Sigmoid colon (tissue), 7 donors: ENCODE measurements around the gene CSRP2. TPM values are rescaled to one million over a fixed set of nuclear protein-coding genes. Genes with fewer than 3 reads are reported as not detected.

Experiments
- DNase-seq: peaks from one replicate; pipeline ENCODE4 v3.0.0-alpha.2; 2019
- H3K27ac ChIP-seq, 4 donors: fragments of 200-600 bp; sonication (generic); one replicate each; pipeline ENCODE4 v1.5.1; 2016 to 2019; ENCODE audit warnings: mild to moderate bottlenecking in 1 of 4
- H3K27me3 ChIP-seq, 3 donors: fragments of 200-600 bp; sonication (generic); one replicate each; pipeline ENCODE4 v1.5.1; 2019; ENCODE audit warnings: mild to moderate bottlenecking in 1 of 3
- H3K36me3 ChIP-seq, 4 donors: fragments of 200-600 bp; sonication (generic); one replicate each; pipeline ENCODE4 v1.5.1; 2016 to 2019
- H3K4me1 ChIP-seq, 4 donors: fragments of 200-600 bp; sonication (generic); one replicate each; pipeline ENCODE4 v1.5.1; 2017 to 2019
- H3K4me3 ChIP-seq, 4 donors: fragments of 200-600 bp; sonication (generic); one replicate each; pipeline ENCODE4 v1.5.1; 2017 to 2019; ENCODE audit warnings: mild to moderate bottlenecking in 2 of 4, moderate library complexity in 1 of 4
- H3K9me3 ChIP-seq, 4 donors: fragments of 200-600 bp in 3 of 4; sonication (generic) in 3 of 4; one replicate each; pipeline versions ENCODE4 v1.5.1 to v1.6.1; 2013 to 2019
- EP300 ChIP-seq, 4 donors: sonication (generic); formaldehyde crosslinking; IDR thresholded peaks; one replicate each; pipeline ENCODE4 v1.6.1; 2017; ENCODE audit warnings: antibody characterized with exemption in 4 of 4
- POLR2A ChIP-seq, 2 donors: fragments of 450-650 bp; IDR thresholded peaks; one replicate each; pipeline ENCODE4 v1.6.1; 2016; ENCODE audit warnings: antibody characterized with exemption in 2 of 2, mild to moderate bottlenecking in 2 of 2, moderate library complexity in 2 of 2
- POLR2AphosphoS5 ChIP-seq, 4 donors: sonication (generic); formaldehyde crosslinking; IDR thresholded peaks; one replicate each; pipeline ENCODE4 v1.6.1; 2017; ENCODE audit warnings: antibody characterized with exemption in 4 of 4
- WGBS, 2 donors: extraction: QIAGEN DNeasy Blood & Tissue Kit; methylation state at CpG; one replicate each; pipeline ENCODE4 v1.1.7; 2013; 5-methylcytosine and 5-hydroxymethylcytosine counted together
- intact Hi-C: fragments of 100-400 bp; cut with DNase I; formaldehyde crosslinking; loops from one replicate; pipeline ENCODE4 v1.15.1; 2023
- polyA plus RNA-seq, 3 donors: library from polyadenylated mRNA; stranded (reverse); fragments of 200-250 nt; gene quantifications; one replicate each; pipeline ENCODE4 v1.2.3, GENCODE V29; 2013
- total RNA-seq, 4 donors: library from RNA; depleted of rRNA; stranded (reverse); fragments of >200 nt; gene quantifications; one replicate each; pipeline ENCODE4 v1.1.0, GENCODE V29; 2016
- TF ChIP-seq, protein P1 (sequence below), 4 experiments: fragments of 450-650 bp in 3 of 4; fragments of 200-600 bp in 1 of 4; IDR thresholded peaks; one replicate each; pipeline ENCODE4 v1.5.1; 2016 to 2019; ENCODE audit warnings: antibody characterized with exemption in 4 of 4, mild to moderate bottlenecking in 3 of 4, moderate library complexity in 2 of 4
- donor health status: healthy with polysubstance abuse.
- donor health status: Bipolar disorder and iron deficiency.
- donor health status: healthy.

The CSRP2 gene
- total and polyA plus RNA-seq, 7 donors: 3.2 to 46.2 (median 12.7) TPM

DNA sequence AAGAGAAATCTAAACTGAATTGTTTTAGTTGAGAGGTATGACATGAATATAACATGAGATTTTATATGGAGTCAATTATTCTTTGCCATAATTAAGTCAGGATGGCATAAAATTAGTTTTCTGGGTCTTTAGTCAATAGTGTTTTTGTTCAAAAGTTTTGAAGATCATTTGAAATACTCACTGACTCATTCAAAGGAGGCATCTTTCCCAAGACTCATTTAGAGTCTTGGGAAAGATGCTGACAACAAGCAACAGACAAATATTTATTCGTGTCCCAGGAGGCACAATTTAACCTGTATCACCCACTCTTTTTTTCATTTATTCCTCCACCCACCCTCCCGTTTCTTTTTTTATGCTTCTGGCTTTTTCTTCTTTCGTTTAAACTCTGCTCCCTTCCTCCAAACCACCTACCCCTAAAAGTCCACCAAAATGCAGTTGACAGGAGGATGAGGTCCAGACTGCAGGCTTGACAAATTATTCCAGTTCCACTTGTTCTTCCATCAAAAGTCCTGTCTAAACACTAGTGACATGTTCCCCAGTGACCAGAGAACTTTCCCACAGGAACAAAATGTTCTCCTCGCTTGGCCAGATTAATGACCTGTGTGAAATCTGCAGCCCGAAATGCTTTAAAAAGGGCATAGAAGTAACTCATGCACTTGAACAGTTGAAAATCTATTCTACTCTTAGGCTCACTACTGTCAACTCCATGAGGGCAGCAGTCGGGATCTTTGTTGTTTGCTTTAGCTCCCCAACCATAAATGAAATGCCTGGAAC lies 43.3 kb upstream of the CSRP2 start:
- H3K4me3 ChIP-seq: no peak overlapping the region
- no peaks in the 10 kb centered on the region for H3K4me1 ChIP-seq
- no peak for DNase-seq
- WGBS, 2 donors: 81 to 84% methylated on average over 6 of the region's 6 CpGs
- no peak overlapping the region for H3K27ac ChIP-seq
- H3K36me3 ChIP-seq: no peaks in the 10 kb centered on the region
- peak in 1 of 4 donors; percentile 64 for TF ChIP-seq POLR2AphosphoS5 (IDR thresholded peaks at IDR 0.05)
- TF ChIP-seq, protein P1, sequence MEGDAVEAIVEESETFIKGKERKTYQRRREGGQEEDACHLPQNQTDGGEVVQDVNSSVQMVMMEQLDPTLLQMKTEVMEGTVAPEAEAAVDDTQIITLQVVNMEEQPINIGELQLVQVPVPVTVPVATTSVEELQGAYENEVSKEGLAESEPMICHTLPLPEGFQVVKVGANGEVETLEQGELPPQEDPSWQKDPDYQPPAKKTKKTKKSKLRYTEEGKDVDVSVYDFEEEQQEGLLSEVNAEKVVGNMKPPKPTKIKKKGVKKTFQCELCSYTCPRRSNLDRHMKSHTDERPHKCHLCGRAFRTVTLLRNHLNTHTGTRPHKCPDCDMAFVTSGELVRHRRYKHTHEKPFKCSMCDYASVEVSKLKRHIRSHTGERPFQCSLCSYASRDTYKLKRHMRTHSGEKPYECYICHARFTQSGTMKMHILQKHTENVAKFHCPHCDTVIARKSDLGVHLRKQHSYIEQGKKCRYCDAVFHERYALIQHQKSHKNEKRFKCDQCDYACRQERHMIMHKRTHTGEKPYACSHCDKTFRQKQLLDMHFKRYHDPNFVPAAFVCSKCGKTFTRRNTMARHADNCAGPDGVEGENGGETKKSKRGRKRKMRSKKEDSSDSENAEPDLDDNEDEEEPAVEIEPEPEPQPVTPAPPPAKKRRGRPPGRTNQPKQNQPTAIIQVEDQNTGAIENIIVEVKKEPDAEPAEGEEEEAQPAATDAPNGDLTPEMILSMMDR (IDR thresholded peaks at IDR 0.05): no peak
- TF ChIP-seq POLR2A (IDR thresholded peaks at IDR 0.05): no peak
- peak in 1 of 4 donors; percentile 33 for TF ChIP-seq EP300 (IDR thresholded peaks at IDR 0.05)
- no peaks in the 10 kb centered on the region for H3K27me3 ChIP-seq
- no peaks in the 10 kb centered on the region for H3K9me3 ChIP-seq
- intact Hi-C loops: no loop called here

DNA sequence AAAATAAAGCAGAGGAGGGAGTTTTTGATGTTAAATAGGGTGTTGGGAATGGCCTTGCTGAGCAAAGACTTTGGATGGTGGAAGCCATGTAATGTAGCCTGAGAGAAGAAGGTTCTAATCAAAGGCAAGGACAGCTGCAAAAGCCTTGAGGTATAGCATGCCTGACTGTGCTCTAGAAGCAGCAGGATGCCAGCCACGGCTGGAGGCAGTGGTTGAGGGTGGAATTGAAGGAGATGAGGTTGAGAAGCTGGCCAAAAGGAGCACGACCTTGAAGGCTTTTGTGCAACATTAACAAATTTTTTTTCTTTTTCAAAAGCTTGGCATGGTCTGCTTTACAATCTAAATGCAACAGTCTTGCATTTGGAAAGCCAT lies 42.3 kb upstream of the CSRP2 start:
- WGBS, 2 donors: 63 to 68% methylated on average over 2 of the region's 2 CpGs
- no peaks in the 10 kb centered on the region for H3K36me3 ChIP-seq
- intact Hi-C loops: no loop called here

DNA sequence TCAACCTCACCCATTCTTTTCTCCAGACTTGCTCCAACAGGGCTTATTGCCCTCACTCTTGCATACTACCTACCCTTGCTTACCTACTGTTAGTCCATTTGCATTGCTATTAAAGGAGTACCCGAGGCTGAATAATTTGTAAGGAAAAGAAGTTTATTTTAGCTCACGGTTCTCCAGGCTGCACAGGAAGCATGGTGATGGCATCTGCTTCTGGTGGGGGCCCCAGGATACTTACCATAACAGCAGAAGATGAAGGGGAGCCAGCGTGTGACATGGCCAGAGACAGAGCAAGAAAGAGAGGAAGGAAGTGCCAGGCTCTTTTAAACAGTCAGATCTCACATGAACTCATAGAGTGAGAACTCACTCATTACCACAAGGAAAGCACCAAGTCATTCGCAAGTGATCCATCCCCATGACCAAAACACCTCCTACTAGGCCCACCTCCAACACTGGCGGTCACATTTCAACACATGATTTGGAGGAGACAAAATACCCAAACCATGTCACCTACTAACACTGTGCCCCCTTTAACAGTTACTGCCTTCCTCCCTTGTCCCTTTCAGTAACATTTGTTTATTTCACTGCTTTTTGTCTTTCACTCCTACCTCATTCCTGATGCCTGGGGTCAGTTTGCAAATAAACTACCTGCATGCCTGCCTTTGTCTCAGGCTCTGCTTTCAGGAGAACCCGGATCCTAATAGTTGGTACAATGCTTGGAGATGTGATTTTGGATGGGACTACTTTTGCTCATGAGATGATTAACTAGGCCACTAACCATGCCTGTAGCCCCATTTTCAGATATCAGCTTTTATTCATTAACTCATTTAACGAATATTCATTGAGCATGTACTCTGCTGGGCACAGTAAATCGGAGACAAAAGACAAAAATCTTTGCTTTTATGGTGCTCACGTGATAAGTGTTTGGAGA lies 41.6 kb upstream of the CSRP2 start:
- Histone ChIP-seq H3K36me3 (no peaks in the 10 kb centered on the region), H3K4me3 (no peak overlapping the region), H3K9me3 (no peaks in the 10 kb centered on the region), H3K27ac (no peak overlapping the region), H3K27me3 (no peaks in the 10 kb centered on the region), H3K4me1 (no peaks in the 10 kb centered on the region)
- no peak for DNase-seq
- intact Hi-C loops: no loop called here
- 67 to 76% methylated on average over 9 of the region's 9 CpGs for WGBS, 2 donors
- TF ChIP-seq EP300 (IDR thresholded peaks at IDR 0.05): no peak
- no peak for TF ChIP-seq POLR2A (IDR thresholded peaks at IDR 0.05)
- TF ChIP-seq, protein P1 (IDR thresholded peaks at IDR 0.05): no peak
- no peak for TF ChIP-seq POLR2AphosphoS5 (IDR thresholded peaks at IDR 0.05)

More for the DNA sequence above, 42.3 kb upstream of the CSRP2 start:
- Histone ChIP-seq H3K9me3 (no peaks in the 10 kb centered on the region), H3K4me1 (no peaks in the 10 kb centered on the region), H3K27me3 (no peaks in the 10 kb centered on the region), H3K27ac (no peak overlapping the region), H3K4me3 (no peak overlapping the region)
- no peak for DNase-seq
- TF ChIP-seq, protein P1 (IDR thresholded peaks at IDR 0.05): no peak
- TF ChIP-seq EP300 (IDR thresholded peaks at IDR 0.05) (no peak), POLR2A (IDR thresholded peaks at IDR 0.05) (no peak), POLR2AphosphoS5 (IDR thresholded peaks at IDR 0.05) (no peak)

DNA sequence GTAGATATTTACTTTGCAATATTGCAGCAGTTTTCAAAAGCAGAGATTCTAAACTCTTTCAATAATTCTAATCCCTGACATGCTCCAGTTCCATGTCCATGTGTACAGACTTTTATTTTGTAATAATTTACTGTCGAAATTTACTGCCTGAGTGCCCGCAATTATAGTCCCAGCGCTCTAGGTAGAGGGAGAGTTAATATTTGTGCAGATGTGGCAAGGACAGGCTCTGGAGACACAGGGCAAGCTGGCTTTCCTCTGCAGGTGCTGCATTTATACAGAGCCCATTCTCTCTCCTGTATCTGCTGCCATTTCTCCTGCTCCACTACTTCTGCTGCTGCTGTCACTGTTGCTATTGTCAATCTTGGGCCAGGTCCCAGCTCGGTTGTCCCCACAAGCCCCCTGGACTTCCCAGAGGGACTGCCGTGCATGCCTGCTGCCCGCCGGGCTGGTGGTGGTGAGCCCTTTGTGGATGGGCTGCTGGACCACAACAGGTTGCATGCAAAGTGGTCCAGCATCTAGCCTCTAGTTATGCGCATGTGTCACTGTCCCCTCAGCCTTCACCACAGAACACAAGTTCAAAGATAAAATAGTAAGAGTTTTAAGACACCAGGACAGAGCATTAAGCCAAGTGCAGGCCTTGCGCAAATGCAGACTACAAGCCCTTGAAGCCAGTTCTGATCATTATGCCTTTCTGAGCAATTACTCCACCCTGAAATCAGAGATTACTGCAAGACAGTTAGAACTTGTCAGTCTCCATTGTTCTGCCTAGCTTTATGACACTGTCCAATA lies 40.8 kb upstream of the CSRP2 start:
- no peak for DNase-seq
- Histone ChIP-seq H3K4me3 (no peak overlapping the region), H3K27me3 (no peaks in the 10 kb centered on the region), H3K4me1 (no peaks in the 10 kb centered on the region), H3K36me3 (no peaks in the 10 kb centered on the region), H3K9me3 (no peaks in the 10 kb centered on the region), H3K27ac (no peak overlapping the region)
- WGBS, 2 donors: 62 to 74% methylated on average over 9 of the region's 9 CpGs
- TF ChIP-seq POLR2AphosphoS5 (IDR thresholded peaks at IDR 0.05) (no peak), EP300 (IDR thresholded peaks at IDR 0.05) (no peak), POLR2A (IDR thresholded peaks at IDR 0.05) (no peak)
- TF ChIP-seq, protein P1 (IDR thresholded peaks at IDR 0.05): no peak
- intact Hi-C loops: no loop called here
